Kidney epithelial cell (primary cell): ENCODE results near the gene KCNH1. TPM values are rescaled to one million over a fixed set of nuclear protein-coding genes. Genes with fewer than 3 reads are reported as not detected.
A peak's percentile ranks its signal among the peaks of the same experiment; 100 is the strongest.
"Not testable (repeated sequence)": the region's sequence is repeated elsewhere in the genome, so short reads cannot be mapped to it uniquely, and the experiment has no call there.

ENCODE experiments used
- DNase-seq: peaks from one replicate; pipeline ENCODE4 v3.0.0-alpha.2; 2010; ENCODE audit warnings: low read depth
- H3K27me3 ChIP-seq: 2 replicates; pipeline ENCODE4 v1.6.0; 2011; ENCODE audit warnings: low read length; ENCODE audit not compliant: control insufficient read depth, insufficient read depth
- H3K36me3 ChIP-seq: 2 replicates; pipeline ENCODE4 v1.5.1; 2011; ENCODE audit warnings: low read length; ENCODE audit not compliant: control insufficient read depth, insufficient read depth
- H3K4me3 ChIP-seq: 2 replicates; pipeline ENCODE4 v1.5.1; 2011; ENCODE audit warnings: low read depth, mild to moderate bottlenecking, control low read depth, low read length
- CTCF ChIP-seq: IDR thresholded peaks from 2 replicates; pipeline ENCODE4 v1.5.1; 2011; ENCODE audit warnings: mild to moderate bottlenecking, moderate library complexity, low read length, control low read depth, inconsistent platforms; ENCODE audit not compliant: insufficient read depth, poor library complexity, severe bottlenecking
- total RNA-seq: library from RNA; depleted of rRNA; stranded (reverse); fragments of >200 nt; gene quantifications from 2 replicates; pipeline ENCODE4 v1.2.3, GENCODE V29; 2015

KCNH1 gene
- total RNA-seq, 1 donor from 2014 or later = 14.3 TPM

GRCh38 chr1:210981490-210981889, 152.5 kb downstream of the KCNH1 start:
- no peaks in the 10 kb centered on the region for H3K27me3 ChIP-seq
- no peak for TF ChIP-seq CTCF
- no peak for DNase-seq

GRCh38 chr1:210980082-210980481, 153.9 kb downstream of the KCNH1 start:
- Histone ChIP-seq H3K4me3 (no peak overlapping the region), H3K27me3 (no peaks in the 10 kb centered on the region), H3K36me3 (no peaks in the 10 kb centered on the region)
- no peak for TF ChIP-seq CTCF
- no peak for DNase-seq

More at GRCh38 chr1:210981490-210981889, 152.5 kb downstream of the KCNH1 start:
- no peaks in the 10 kb centered on the region for H3K36me3 ChIP-seq
- H3K4me3 ChIP-seq = no peak overlapping the region

GRCh38 chr1:210978974-210979354, 155.0 kb downstream of the KCNH1 start:
- TF ChIP-seq CTCF = no peak
- no peak for DNase-seq
- Histone ChIP-seq H3K4me3 (no peak overlapping the region), H3K27me3 (no peaks in the 10 kb centered on the region), H3K36me3 (no peaks in the 10 kb centered on the region)

GRCh38 chr1:210978316-210978973, 155.5 kb downstream of the KCNH1 start:
- no peaks in the 10 kb centered on the region for H3K27me3 ChIP-seq
- no peak overlapping the region for H3K4me3 ChIP-seq
- no peak for TF ChIP-seq CTCF
- no peaks in the 10 kb centered on the region for H3K36me3 ChIP-seq
- peak; percentile 76 for DNase-seq

- DNase-seq = no peak
- H3K27me3 ChIP-seq = no peaks in the 10 kb centered on the region
- H3K36me3 ChIP-seq = no peaks in the 10 kb centered on the region
- no peak overlapping the region for H3K4me3 ChIP-seq
- TF ChIP-seq CTCF = no peak
Observed at GRCh38 chr1:210951279-210951678, 182.7 kb downstream of the KCNH1 start.

- H3K27me3 ChIP-seq, DNase-seq, H3K36me3 ChIP-seq, H3K4me3 ChIP-seq: not testable (repeated sequence)
- peak; percentile 68 for TF ChIP-seq CTCF
Observed at GRCh38 chr1:210949940-210950546, 183.9 kb downstream of the KCNH1 start.
